ENCODE data around the gene GPI.
"Not testable (repeated sequence)": the region's sequence is repeated elsewhere in the genome, so short reads cannot be mapped to it uniquely, and the experiment has no call there.

Gene GPI

GRCh38 chr19:34367624-34367957, 2.6 kb downstream of the GPI start:
- no peak for DNase-seq (ENCODE audit: low read depth in 3 of 3)

GRCh38 chr19:34368338-34368737, 3.3 kb downstream of the GPI start:
- no peak for DNase-seq (ENCODE audit: low read depth in 3 of 3)

GRCh38 chr19:34369166-34369565, 4.2 kb downstream of the GPI start:
- DNase-seq (ENCODE audit: low read depth in 3 of 3) = not testable (repeated sequence)

- DNase-seq (ENCODE audit: low read depth in 3 of 3) = no peak
These were observed 5.1 kb downstream of the GPI start for GRCh38 chr19:34370117-34370516.

- no peak for DNase-seq (ENCODE audit: low read depth in 3 of 3)
These were observed 6.0 kb downstream of the GPI start for GRCh38 chr19:34370983-34371382.

GRCh38 chr19:34373601-34374288, 8.7 kb downstream of the GPI start:
- no peak for DNase-seq (ENCODE audit: low read depth in 3 of 3)

- no peak for DNase-seq (ENCODE audit: low read depth in 3 of 3)
These were observed 10.6 kb downstream of the GPI start for GRCh38 chr19:34375598-34375997.

- DNase-seq (ENCODE audit: low read depth in 3 of 3) = no peak
These were observed 15.7 kb downstream of the GPI start for GRCh38 chr19:34380639-34381241.

GRCh38 chr19:34381399-34382251, 16.6 kb downstream of the GPI start:
- no peak for DNase-seq (ENCODE audit: low read depth in 3 of 3)

GRCh38 chr19:34382471-34382870, 17.5 kb downstream of the GPI start:
- DNase-seq (ENCODE audit: low read depth in 3 of 3) = no peak

GRCh38 chr19:34383599-34383998, 18.6 kb downstream of the GPI start:
- DNase-seq (ENCODE audit: low read depth in 3 of 3) = no peak

GRCh38 chr19:34386645-34387445, 21.8 kb downstream of the GPI start:
- DNase-seq (ENCODE audit: low read depth in 3 of 3) = no peak

- no peak for DNase-seq (ENCODE audit: low read depth in 3 of 3)
These were observed 22.4 kb downstream of the GPI start for GRCh38 chr19:34387446-34387810.

GRCh38 chr19:34388745-34389144, 23.7 kb downstream of the GPI start:
- not testable (repeated sequence) for DNase-seq (ENCODE audit: low read depth in 3 of 3)

- no peak for DNase-seq (ENCODE audit: low read depth in 3 of 3)
These were observed 26.8 kb downstream of the GPI start for GRCh38 chr19:34391813-34392212.

GRCh38 chr19:34393031-34393430, 28.0 kb downstream of the GPI start:
- no peak for DNase-seq (ENCODE audit: low read depth in 3 of 3)

GRCh38 chr19:34393629-34394028, 28.6 kb downstream of the GPI start:
- DNase-seq (ENCODE audit: low read depth in 3 of 3) = no peak

- DNase-seq (ENCODE audit: low read depth in 3 of 3) = no peak
These were observed 32.9 kb downstream of the GPI start for GRCh38 chr19:34397853-34398252.

GRCh38 chr19:34399886-34400285, 34.9 kb downstream of the GPI start:
- DNase-seq (ENCODE audit: low read depth in 3 of 3) = no peak

GRCh38 chr19:34400844-34401243, 35.8 kb downstream of the GPI start:
- DNase-seq (ENCODE audit: low read depth in 3 of 3) = not testable (repeated sequence)

- DNase-seq (ENCODE audit: low read depth in 3 of 3) = no peak
These were observed 37.1 kb downstream of the GPI start for GRCh38 chr19:34402074-34402600.

GRCh38 chr19:34403784-34404108, 38.8 kb downstream of the GPI start:
- DNase-seq (ENCODE audit: low read depth in 3 of 3) = no peak

Data from stimulated activated CD4-positive, alpha-beta T cell treated with anti-CD3 and anti-CD28 coated beads, TNF-alpha, amount 100 ng/mL, for 24 hours (primary cell).